ENCODE results near the gene WDR44.

- TF ChIP-seq POLR2AphosphoS5 (IDR thresholded peaks at IDR 0.05; ENCODE audit: insufficient read depth, low read depth, low read length) (no peak), EZH2 (IDR thresholded peaks at IDR 0.05; ENCODE audit: borderline replicate concordance, low read depth, low read length, severe bottlenecking) (no peak), CTCF (IDR thresholded peaks at IDR 0.05; ENCODE audit: extremely low read depth in 1 of 2, insufficient read depth in 1 of 2, low read depth in 1 of 2, low read length in 2 of 2) (no peak), POLR2A (IDR thresholded peaks at IDR 0.05; ENCODE audit: low read depth, low read length) (no peak), MAX (IDR thresholded peaks at IDR 0.05; ENCODE audit: insufficient read depth, insufficient read length) (no peak), GATA2 (IDR thresholded peaks at IDR 0.05; ENCODE audit: insufficient read depth, insufficient read length, low read depth, low read length) (no peak), MYC (IDR thresholded peaks at IDR 0.05; ENCODE audit: low read depth, low read length) (no peak), JUN (IDR thresholded peaks at IDR 0.05; ENCODE audit: borderline replicate concordance, insufficient read depth, insufficient read length, low read depth) (no peak)
Observed at GRCh38 chrX:118484216-118484903, 138.5 kb downstream of the WDR44 start.
